Fibroblast of pulmonary artery (primary cell): Measurements from ENCODE around the gene SCART1.

ENCODE experiments used
- DNase-seq: peaks from one replicate; pipeline ENCODE4 v3.0.0-alpha.2; 2010; ENCODE audit warnings: low read depth
- H3K4me3 ChIP-seq: replicated peaks from 2 replicates; pipeline ENCODE4 v1.5.1; 2011; ENCODE audit warnings: low read depth, mild to moderate bottlenecking, control low read depth, low read length, moderate library complexity
- CTCF ChIP-seq: IDR thresholded peaks from 2 replicates; pipeline ENCODE4 v1.5.1; 2011; ENCODE audit warnings: mild to moderate bottlenecking, control low read depth, low read length, inconsistent platforms; ENCODE audit errors: missing control alignments

The SCART1 gene

GRCh38 chr10:133418289-133418993 lies 35.3 kb upstream of the SCART1 start:
- H3K4me3 ChIP-seq: no peak overlapping the region
- TF ChIP-seq CTCF: no peak
- DNase-seq: no peak

GRCh38 chr10:133419211-133419950 lies 34.4 kb upstream of the SCART1 start:
- no peak for TF ChIP-seq CTCF
- no peak overlapping the region for H3K4me3 ChIP-seq
- DNase-seq: no peak

GRCh38 chr10:133420028-133420427 lies 33.7 kb upstream of the SCART1 start:
- no peak overlapping the region for H3K4me3 ChIP-seq
- no peak for DNase-seq
- TF ChIP-seq CTCF: no peak

- no peak for DNase-seq
- TF ChIP-seq CTCF: no peak
- no peak overlapping the region for H3K4me3 ChIP-seq
These were observed 33.2 kb upstream of the SCART1 start for GRCh38 chr10:133420579-133420978.

- no peak for DNase-seq
- no peak overlapping the region for H3K4me3 ChIP-seq
- no peak for TF ChIP-seq CTCF
These were observed 32.2 kb upstream of the SCART1 start for GRCh38 chr10:133421336-133422222.

GRCh38 chr10:133422223-133422806 lies 31.4 kb upstream of the SCART1 start:
- DNase-seq: no peak
- no peak overlapping the region for H3K4me3 ChIP-seq
- no peak for TF ChIP-seq CTCF
